ENCODE measurements around the gene HPSE2.
"Not testable (repeated sequence)": the region's sequence is repeated elsewhere in the genome, so short reads cannot be mapped to it uniquely, and the experiment has no call there.

HPSE2 gene

DNA sequence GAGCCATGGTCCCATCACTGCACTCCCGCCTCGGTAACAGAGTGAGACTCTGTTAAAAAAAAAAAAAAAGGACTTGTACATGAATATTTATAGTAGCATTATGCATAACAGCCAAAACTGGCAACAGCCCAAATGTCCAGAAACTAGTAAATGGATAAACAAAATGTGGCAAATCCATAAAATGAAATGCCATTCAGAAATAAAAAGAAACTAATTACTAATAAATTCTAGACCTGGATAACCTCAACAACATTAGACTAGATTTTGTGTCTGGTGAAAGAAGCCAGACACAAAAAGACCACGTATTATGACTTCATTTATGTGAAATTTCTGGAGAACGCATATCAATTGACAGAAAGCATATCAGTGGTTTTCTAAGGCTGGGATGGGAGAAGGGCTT lies 74.5 kb downstream of the HPSE2 start:
- no peak for DNase-seq

GRCh38 chr10:99143651-99144050 lies 92.0 kb downstream of the HPSE2 start:
- no peak for DNase-seq

GRCh38 chr10:99143011-99143410 lies 92.6 kb downstream of the HPSE2 start:
- DNase-seq, result no peak

DNA sequence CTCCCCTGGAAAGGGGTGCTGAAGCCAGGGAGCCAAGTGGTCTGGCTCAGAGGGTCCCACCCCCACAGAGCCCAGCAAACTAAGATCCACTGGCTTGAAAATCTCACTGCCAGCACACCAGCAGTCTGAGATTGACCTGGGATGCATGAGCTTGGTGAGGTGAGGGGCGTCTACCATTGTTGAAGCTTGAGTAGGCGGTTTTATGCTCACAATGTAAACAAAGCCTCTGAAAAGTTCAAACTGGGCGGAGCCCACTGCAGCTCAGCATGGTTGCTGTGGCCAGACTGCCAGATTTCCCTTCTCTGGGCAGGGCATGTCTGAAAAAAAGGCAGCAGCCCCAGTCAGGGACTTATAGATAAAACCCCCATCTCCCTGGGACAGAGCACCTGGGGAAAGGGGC lies 102.8 kb downstream of the HPSE2 start:
- DNase-seq, result not testable (repeated sequence)

- DNase-seq, result no peak
These were observed 109.8 kb downstream of the HPSE2 start for GRCh38 chr10:99125879-99126278.

GRCh38 chr10:99124376-99124775 lies 111.3 kb downstream of the HPSE2 start:
- no peak for DNase-seq

- no peak for DNase-seq
These were observed 111.8 kb downstream of the HPSE2 start for GRCh38 chr10:99123851-99124250.

DNA sequence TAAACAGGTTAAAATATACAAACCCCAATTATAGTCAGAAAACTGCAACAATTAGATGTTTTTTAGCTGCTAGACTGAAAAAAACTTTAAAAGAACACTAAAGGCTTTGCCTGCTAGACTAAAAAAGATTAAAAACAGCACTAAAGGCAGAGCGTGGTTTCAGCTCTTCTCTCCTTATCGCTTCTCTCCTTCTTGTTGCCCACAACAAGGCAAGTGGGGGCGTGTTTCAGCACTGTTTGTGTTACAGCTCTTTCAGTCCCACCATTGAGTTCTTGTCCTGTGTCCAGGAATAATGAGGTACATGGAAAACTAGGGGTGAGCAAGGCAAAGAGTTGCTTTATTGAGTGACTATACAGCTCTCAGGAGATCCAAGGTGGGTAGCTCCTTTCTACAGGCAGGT lies 112.3 kb downstream of the HPSE2 start:
- no peak for DNase-seq

GRCh38 chr10:99119258-99119748 lies 116.3 kb downstream of the HPSE2 start:
- no peak for DNase-seq

DNA sequence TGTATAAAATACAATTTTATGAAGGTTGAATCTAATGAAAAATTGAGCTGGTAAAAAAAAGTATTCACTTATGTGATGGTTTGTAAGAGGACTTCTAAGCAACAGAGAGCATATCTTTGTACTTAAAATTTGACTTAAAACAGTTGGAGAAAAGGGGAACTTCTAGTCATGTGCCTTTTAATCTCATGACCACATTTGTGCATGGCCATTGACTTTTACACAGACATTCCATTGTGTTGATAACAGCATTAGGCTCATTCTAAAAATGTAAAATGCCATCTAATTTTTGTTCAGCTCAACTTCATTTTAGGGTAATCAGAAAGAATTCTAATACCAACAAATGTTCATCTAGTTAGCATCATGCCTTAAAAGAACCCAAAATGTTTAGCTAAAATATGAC lies 119.9 kb downstream of the HPSE2 start:
- DNase-seq, result no peak

- DNase-seq, result no peak
These were observed 150.3 kb downstream of the HPSE2 start for GRCh38 chr10:99085358-99085757.

GRCh38 chr10:99084161-99084560 lies 151.5 kb downstream of the HPSE2 start:
- no peak for DNase-seq

DNA sequence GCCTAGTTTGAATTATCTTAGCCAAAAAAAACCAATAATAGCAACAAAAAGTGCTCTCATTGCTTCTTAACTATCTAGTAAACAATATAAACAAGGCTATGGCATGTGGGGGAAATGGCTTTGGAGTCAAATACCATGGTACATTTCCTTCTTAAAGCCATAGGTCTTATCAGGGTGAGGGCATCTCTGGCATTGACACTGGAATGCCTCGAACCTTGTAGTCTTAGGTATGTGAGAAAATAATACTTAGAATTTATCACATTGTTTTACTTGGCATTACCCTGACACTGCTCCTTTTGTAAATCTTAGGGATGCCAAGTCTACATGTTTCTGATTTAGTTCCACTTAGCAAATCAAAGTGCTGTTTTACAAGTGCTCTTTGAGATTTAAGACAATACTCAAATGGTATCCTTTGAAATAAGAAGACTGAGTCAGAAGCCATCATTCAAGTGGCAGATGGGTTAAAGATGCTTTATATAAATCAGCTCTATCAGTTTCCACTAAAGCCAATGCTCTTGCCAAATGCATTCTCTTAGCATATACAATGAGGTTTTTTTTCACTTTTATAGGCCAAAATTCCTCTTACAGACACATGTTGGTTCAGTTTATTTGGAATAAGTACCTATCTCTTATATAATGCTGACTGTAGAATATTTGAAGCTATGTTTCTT lies 155.2 kb downstream of the HPSE2 start:
- no peak for DNase-seq

- no peak for DNase-seq
These were observed 173.1 kb downstream of the HPSE2 start for GRCh38 chr10:99062591-99062990.

DNA sequence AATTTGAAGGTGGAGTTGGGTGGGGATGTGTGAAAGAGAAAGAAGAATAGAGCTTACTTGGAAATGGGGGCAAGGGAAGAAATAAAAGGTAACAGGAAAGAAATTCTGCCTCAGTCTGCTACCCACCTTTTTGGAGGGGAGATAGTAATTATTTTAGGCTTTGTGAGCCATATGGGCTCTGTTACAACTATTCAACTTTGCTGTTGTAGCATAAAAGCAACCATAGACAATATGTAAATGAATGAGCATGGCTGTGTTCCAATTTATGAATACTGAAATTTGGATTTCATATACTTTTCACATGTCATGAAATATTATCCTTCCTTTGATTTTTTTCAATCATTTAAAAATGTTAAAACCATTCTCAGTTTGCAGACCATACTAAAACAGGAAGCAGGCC lies 176.9 kb downstream of the HPSE2 start:
- no peak for DNase-seq

DNA sequence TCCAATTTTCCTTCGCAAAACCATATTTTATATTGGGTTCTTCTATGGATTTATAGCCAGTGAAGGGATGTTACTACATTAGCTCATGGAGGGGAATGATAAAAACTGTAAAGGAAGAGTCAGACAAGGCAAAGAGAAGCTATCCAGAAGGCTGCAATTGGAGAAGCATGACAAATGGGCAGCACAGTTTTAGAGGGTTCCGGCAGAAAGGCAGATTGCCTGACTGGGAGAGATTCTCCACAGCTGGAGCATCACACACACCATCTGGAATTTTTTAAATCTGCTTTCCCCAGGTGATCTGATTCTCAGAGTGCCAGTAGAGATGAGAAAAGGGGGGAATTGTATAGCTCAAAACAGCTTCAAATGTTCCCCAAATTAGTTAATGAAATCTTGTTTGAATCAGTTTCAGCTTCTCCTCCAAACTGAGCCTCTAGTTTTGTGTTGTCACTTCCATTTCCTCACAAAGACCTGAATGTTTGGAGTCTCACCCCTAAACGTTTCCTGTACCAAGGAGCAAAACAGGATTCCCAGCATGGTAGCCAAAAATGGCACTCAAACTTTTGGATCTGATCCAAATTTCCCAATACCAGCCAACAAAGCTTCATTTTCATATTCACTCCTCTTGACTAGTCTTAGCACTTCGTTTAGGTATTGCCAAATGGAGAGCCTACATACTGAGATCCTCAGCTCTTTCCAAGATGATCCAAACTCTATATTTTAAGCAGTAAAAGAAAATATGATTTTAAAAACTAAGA lies 177.5 kb downstream of the HPSE2 start:
- DNase-seq, result no peak

DNA sequence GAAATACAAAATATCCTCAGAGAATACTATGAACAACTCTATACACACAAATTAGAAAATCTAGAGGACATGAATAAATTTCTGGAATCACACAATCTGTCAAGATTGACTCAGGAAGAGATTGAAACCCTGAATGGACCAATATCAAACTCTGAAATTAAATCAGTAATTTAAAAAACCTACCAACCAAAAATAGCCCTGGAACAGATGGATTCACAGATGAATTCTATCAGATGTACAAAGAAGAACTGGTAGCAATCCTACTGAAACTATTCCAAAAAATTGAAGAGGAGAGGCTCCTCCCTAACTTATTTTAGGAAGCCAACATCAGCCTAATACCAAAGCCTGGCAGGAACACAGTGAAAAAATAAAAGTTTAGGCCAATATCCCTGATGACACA lies 190.0 kb downstream of the HPSE2 start:
- DNase-seq, result no peak

DNA sequence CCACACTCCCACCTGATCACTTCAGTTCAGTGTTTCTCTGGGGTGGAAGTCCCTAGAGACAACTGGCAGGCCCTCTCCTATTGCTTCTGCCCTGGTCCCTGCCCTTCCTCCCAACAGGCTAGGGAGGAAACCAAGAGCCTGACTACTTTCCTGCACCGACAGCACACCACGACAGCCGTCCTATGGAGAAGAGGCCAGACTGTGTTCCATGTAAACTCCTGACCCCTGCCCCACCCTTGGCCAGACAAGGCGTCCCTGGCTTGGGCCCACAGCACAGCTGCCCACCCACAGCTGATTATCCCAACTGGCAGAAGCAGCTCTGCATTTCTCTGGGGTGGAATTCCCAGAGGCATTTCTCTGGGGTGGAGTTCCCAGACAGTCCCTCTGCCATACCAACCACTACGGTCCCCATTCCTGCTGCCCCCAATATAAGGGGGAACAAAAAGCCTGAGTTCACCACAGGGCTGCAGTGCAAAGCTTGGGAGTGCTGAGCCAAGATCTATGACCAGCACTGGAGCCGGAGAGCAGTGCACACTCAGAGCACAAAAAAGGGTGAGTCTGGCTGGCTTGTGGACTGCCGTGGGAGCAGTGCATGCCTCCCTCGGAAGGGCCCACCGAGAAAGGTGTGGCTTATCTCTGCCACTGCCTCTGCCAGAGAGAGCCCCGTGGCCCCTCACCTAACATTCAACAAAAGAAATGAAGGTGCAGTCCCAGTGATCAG lies 193.4 kb downstream of the HPSE2 start:
- DNase-seq, result no peak

DNA sequence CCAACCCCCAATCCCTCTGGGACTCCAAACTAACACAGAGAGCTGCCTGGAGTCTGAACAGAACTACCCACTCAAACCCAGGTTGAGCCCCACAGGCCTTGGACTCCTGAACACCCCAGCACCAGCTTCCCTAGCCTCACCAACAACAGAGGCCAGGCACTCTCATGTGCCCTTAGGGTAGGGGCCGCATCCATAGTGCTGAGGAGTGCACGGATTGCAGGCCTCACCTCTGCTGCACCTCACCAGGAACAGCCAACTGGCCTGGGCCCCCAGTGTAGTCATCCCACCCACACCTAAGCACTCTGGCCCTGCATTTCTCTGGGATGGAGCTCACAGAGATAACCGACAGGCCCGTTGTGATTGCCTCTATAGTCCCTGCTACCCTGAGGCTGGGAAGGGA lies 194.2 kb downstream of the HPSE2 start:
- no peak for DNase-seq

DNA sequence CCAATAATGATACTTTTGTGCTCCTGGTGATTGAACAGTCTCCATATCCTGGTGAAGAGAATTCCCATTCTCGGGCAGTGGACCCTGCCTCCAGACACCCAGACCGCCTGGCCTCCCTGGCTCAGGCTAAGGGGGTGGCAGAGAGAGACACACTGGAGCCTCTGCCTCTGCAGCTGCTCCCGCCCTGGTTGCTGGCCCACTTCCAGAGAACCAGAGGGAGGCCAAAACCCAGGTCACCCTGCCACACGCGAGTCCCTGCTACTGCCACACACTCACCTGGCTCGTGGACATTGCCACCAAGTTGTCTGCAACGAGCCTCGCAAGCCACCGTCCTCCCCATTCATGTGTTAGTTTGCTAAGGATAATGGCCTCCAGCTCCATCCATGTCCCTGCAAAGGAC lies 221.8 kb downstream of the HPSE2 start:
- DNase-seq, result no peak

- no peak for DNase-seq
These were observed 225.4 kb downstream of the HPSE2 start for GRCh38 chr10:99010286-99010685.

DNA sequence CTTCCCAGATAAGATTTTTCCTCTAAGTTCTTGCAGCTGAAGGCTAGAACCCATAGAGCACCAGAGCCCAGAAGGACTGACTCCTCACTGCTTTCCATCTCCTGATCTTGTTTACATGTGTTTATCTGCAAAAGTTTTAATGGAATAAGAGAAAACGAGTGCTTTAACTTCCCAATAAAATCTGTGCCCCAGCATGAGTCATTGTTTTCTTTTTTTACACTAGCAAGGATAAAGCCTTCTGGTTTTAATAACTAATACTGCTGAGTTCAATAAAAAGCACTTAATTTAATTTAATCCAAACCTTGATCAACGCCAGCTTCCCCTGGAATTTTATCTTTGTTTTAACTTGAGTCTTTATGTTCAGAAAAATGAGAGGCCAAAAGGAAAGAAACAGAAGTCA lies 227.6 kb downstream of the HPSE2 start:
- DNase-seq, result no peak

GRCh38 chr10:99007457-99007856 lies 228.2 kb downstream of the HPSE2 start:
- no peak for DNase-seq

- no peak for DNase-seq
These were observed 230.4 kb downstream of the HPSE2 start for GRCh38 chr10:99005254-99005653.

Measured in fibroblast of skin of scalp (primary cell).